HCT116 (cell line): ENCODE measurements around the gene COL10A1. TPM values are rescaled to one million over a fixed set of nuclear protein-coding genes. Genes with fewer than 3 reads are reported as not detected.

Experiments
- ATAC-seq: fragments of 200-7000 bp; cut with Tn5 transposase; 2 replicates; pipeline ENCODE4 v1.9.1; 2020; ENCODE audit warnings: mild to moderate bottlenecking, moderate library complexity
- BruUV-seq: library from RNA; stranded (reverse); fragments of 400-500 nt; replicated peaks from 2 replicates; lab custom pipeline; 2021; lab: Mats Ljungman, UMichigan
- CTCF ChIA-PET: fragments of 300-600 bp; sonication (Branson Sonifier 250); formaldehyde crosslinking; loops from one replicate; lab custom pipeline; 2021; ENCODE audit warnings: antibody characterized with exemption; lab: Charles Lee
- POLR2A ChIA-PET: fragments of 300-600, 350-600 bp; sonication (Branson Sonifier 250); formaldehyde crosslinking; loops from one replicate; lab custom pipeline; 2021; ENCODE audit warnings: antibody characterized with exemption; lab: Charles Lee
- RAD21 ChIA-PET, 2 experiments: fragments of 300-600 bp; sonication (Branson Sonifier 250); formaldehyde crosslinking; loops; one replicate each; lab custom pipeline; 2023; ENCODE audit warnings: low total read pairs in 2 of 2; ENCODE audit not compliant: uncharacterized antibody in 2 of 2, unreplicated experiment in 2 of 2, low non-redundant PET in 1 of 2; lab: Charles Lee
- DNase-seq: peaks from one replicate; pipeline ENCODE4 v3.0.0-alpha.2; 2010; ENCODE audit warnings: low read depth, low spot score
- H2AFZ ChIP-seq: fragments of 200-600 bp; shearing (Covaris generic), sonication (generic); 2 replicates; pipeline ENCODE4 v1.6.1; 2017; ENCODE audit warnings: low read depth, mixed run types, mixed read lengths, antibody characterized with exemption, low read length; ENCODE audit not compliant: poor library complexity, severe bottlenecking
- H3K27ac ChIP-seq: 2 replicates; pipeline ENCODE4 v1.5.1; 2012; ENCODE audit warnings: low read depth, low read length
- H3K27me3 ChIP-seq: fragments of 200-600 bp; sonication (generic); 2 replicates; pipeline ENCODE4 v1.6.1; 2016; ENCODE audit warnings: mixed run types, low read length, mixed read lengths; ENCODE audit not compliant: insufficient read depth
- H3K36me3 ChIP-seq, 2 experiments: fragments of 200-500 bp in 1 of 2; fragments of 200-600 bp in 1 of 2; sonication (Bioruptor generic) in 1 of 2; sonication (generic) in 1 of 2; 2 replicates each; pipeline versions ENCODE4 v1.5.1 to v1.6.1; 2014 to 2016; ENCODE audit warnings: low read length in 2 of 2, inconsistent platforms in 1 of 2, mixed read lengths in 1 of 2, mixed run types in 1 of 2; ENCODE audit not compliant: insufficient read depth in 2 of 2, control insufficient read depth in 1 of 2
- H3K4me1 ChIP-seq, 2 experiments: fragments of 200-600 bp in 1 of 2; sonication (generic) in 1 of 2; 2 replicates each; pipeline versions ENCODE4 v1.5.1 to v1.6.1; 2012 to 2017; ENCODE audit warnings: low read length in 2 of 2, inconsistent platforms in 1 of 2, mild to moderate bottlenecking in 1 of 2, mixed read lengths in 1 of 2, mixed run types in 1 of 2, moderate library complexity in 1 of 2; ENCODE audit not compliant: insufficient read depth in 2 of 2, control insufficient read depth in 1 of 2
- H3K4me2 ChIP-seq: fragments of 200-600 bp; sonication (generic); 2 replicates; pipeline ENCODE4 v1.6.1; 2017; ENCODE audit warnings: mixed run types, low read length, mixed read lengths
- H3K4me3 ChIP-seq, 2 experiments: fragments of 200-600 bp in 1 of 2; sonication (generic) in 1 of 2; replicated peaks in 1 of 2; 2 replicates each; pipeline ENCODE4 v1.5.1; 2011 to 2016; ENCODE audit warnings: low read length in 2 of 2, control low read depth in 1 of 2, low read depth in 1 of 2, mild to moderate bottlenecking in 1 of 2, mixed read lengths in 1 of 2, mixed run types in 1 of 2
- H3K79me2 ChIP-seq: fragments of 200-600 bp; sonication (generic); 2 replicates; pipeline ENCODE4 v1.6.1; 2017; ENCODE audit warnings: mild to moderate bottlenecking, mixed run types, low read length, moderate library complexity, mixed read lengths; ENCODE audit not compliant: insufficient read depth
- H3K9ac ChIP-seq: fragments of 200-600 bp; sonication (generic); 2 replicates; pipeline ENCODE4 v1.6.1; 2016; ENCODE audit warnings: low read length, mixed read lengths
- H3K9me2 ChIP-seq: fragments of 200-600 bp; sonication (generic), shearing (Covaris generic); 2 replicates; pipeline ENCODE4 v1.6.1; 2017; ENCODE audit warnings: mixed run types, mild to moderate bottlenecking, moderate library complexity; ENCODE audit not compliant: insufficient read depth
- H3K9me3 ChIP-seq, 2 experiments: fragments of 200-500 bp in 1 of 2; fragments of 200-600 bp in 1 of 2; sonication (Bioruptor generic) in 1 of 2; sonication (generic) in 1 of 2; 2 replicates each; pipeline ENCODE4 v1.6.1; 2014 to 2017; ENCODE audit warnings: low read length in 2 of 2, mixed read lengths in 2 of 2, inconsistent platforms in 1 of 2, low read depth in 1 of 2, mild to moderate bottlenecking in 1 of 2, mixed run types in 1 of 2, moderate library complexity in 1 of 2; ENCODE audit not compliant: control insufficient read depth in 1 of 2, insufficient read depth in 1 of 2
- H4K20me1 ChIP-seq: fragments of 200-600 bp; sonication (generic), shearing (Covaris generic); 2 replicates; pipeline ENCODE4 v1.6.1; 2017; ENCODE audit warnings: mixed run types, mild to moderate bottlenecking, moderate library complexity; ENCODE audit not compliant: insufficient read depth
- CBX3 ChIP-seq: IDR thresholded peaks from 2 replicates; pipeline ENCODE4 v1.6.1; 2012; ENCODE audit warnings: low read depth
- CEBPB ChIP-seq: IDR thresholded peaks from 2 replicates; pipeline ENCODE4 v1.6.1; 2012; ENCODE audit warnings: low read depth
- FOSL1 ChIP-seq: IDR thresholded peaks from 2 replicates; pipeline ENCODE4 v1.6.1; 2012; ENCODE audit warnings: low read depth
- JUND ChIP-seq: IDR thresholded peaks from 2 replicates; pipeline ENCODE4 v1.6.1; 2012
- SIN3A ChIP-seq: IDR thresholded peaks from 2 replicates; pipeline ENCODE4 v1.6.1; 2012; ENCODE audit warnings: low read depth
- ZNF274 ChIP-seq: fragments of 200-500 bp; sonication (Bioruptor generic); IDR thresholded peaks from 2 replicates; pipeline ENCODE4 v1.6.1; 2014; ENCODE audit warnings: mild to moderate bottlenecking, low read depth, low read length, inconsistent platforms
- intact Hi-C: fragments of 100-400 bp; cut with micrococcal nuclease; formaldehyde crosslinking; loops from 2 replicates; pipeline ENCODE4 v1.10.0; 2022
- total RNA-seq: library from RNA; stranded (reverse); gene quantifications from one replicate; pipeline ENCODE4 v1.2.1, GENCODE V29; 2021; ENCODE audit not compliant: unreplicated experiment
- TF ChIP-seq, protein P1 (sequence below): IDR thresholded peaks from 2 replicates; pipeline ENCODE4 v1.6.1; 2012; ENCODE audit warnings: low read depth
- TF ChIP-seq, protein P2 (sequence below), 3 experiments: fragments of 200-600 bp in 1 of 3; sonication (generic) in 1 of 3; IDR thresholded peaks in 2 of 3; conservative IDR thresholded peaks in 1 of 3; 2 replicates each; pipeline ENCODE4 v1.5.1; 2012 to 2017; ENCODE audit warnings: low read depth in 2 of 3, low read length in 2 of 3, antibody characterized with exemption in 1 of 3, borderline replicate concordance in 1 of 3, control low read depth in 1 of 3, mild to moderate bottlenecking in 1 of 3, mixed read lengths in 1 of 3, mixed run types in 1 of 3, moderate library complexity in 1 of 3; ENCODE audit not compliant: insufficient read depth in 1 of 3

The COL10A1 gene
- total RNA-seq, 1 experiment from 2014 or later: not detected

DNA sequence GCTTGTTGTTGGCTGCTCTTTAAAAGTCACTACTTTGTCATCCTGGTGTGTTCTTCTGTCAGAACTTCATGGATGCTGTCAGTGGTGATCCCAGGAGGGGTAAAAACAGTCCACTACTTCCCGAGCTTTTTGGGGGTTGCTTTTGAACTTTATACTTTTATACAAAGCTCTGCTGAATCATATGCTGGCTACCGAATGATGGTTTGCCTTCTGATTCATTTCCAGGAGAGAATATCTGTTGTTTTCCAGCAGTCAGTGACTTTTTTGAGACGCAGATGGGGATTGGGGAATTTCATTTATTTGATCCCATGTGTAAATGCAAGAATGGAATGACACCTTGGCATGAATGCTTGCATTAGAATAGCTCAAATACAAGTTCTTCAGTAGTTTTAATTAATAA lies 32.7 kb upstream of the COL10A1 start:
- TF ChIP-seq ZNF274 (no peak), SIN3A (no peak), FOSL1 (no peak), CBX3 (no peak)

DNA sequence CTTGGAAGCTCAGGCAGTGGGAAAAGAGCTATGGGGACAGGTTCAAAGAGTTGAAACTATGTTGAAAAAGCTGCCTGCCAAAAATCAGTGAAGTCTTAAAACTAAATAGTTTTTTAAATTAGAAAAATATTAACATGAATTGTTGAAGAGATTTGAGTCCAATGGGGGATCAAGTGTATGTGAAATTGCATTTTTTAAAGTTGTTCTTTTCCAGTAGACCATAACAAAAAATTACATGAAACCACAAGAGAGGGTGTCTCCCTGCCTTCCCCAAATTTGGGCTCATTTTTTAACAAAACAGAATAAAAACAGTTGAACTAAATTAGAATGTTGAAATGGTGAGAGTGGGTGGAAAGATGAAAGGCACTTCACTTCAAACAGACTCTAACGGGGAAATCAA lies 31.5 kb upstream of the COL10A1 start:
- no peak overlapping the region for H3K4me2 ChIP-seq
- no peaks in the 10 kb centered on the region for H3K79me2 ChIP-seq
- ChIA-PET RAD21 (no interaction called here), CTCF (no interaction called here), POLR2A (no interaction called here)
- no peaks in the 10 kb centered on the region for H3K9me3 ChIP-seq
- no peaks in the 10 kb centered on the region for H3K36me3 ChIP-seq
- no peaks in the 10 kb centered on the region for H3K4me1 ChIP-seq
- DNase-seq (no peak), ATAC-seq (no peak)
- no peaks in the 10 kb centered on the region for H3K27me3 ChIP-seq
- H3K9me2 ChIP-seq: no peaks in the 10 kb centered on the region
- no peak overlapping the region for H2AFZ ChIP-seq
- TF ChIP-seq JUND (no peak), CEBPB (no peak)
- TF ChIP-seq, protein P1, sequence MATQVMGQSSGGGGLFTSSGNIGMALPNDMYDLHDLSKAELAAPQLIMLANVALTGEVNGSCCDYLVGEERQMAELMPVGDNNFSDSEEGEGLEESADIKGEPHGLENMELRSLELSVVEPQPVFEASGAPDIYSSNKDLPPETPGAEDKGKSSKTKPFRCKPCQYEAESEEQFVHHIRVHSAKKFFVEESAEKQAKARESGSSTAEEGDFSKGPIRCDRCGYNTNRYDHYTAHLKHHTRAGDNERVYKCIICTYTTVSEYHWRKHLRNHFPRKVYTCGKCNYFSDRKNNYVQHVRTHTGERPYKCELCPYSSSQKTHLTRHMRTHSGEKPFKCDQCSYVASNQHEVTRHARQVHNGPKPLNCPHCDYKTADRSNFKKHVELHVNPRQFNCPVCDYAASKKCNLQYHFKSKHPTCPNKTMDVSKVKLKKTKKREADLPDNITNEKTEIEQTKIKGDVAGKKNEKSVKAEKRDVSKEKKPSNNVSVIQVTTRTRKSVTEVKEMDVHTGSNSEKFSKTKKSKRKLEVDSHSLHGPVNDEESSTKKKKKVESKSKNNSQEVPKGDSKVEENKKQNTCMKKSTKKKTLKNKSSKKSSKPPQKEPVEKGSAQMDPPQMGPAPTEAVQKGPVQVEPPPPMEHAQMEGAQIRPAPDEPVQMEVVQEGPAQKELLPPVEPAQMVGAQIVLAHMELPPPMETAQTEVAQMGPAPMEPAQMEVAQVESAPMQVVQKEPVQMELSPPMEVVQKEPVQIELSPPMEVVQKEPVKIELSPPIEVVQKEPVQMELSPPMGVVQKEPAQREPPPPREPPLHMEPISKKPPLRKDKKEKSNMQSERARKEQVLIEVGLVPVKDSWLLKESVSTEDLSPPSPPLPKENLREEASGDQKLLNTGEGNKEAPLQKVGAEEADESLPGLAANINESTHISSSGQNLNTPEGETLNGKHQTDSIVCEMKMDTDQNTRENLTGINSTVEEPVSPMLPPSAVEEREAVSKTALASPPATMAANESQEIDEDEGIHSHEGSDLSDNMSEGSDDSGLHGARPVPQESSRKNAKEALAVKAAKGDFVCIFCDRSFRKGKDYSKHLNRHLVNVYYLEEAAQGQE: no peak
- TF ChIP-seq, protein P2, sequence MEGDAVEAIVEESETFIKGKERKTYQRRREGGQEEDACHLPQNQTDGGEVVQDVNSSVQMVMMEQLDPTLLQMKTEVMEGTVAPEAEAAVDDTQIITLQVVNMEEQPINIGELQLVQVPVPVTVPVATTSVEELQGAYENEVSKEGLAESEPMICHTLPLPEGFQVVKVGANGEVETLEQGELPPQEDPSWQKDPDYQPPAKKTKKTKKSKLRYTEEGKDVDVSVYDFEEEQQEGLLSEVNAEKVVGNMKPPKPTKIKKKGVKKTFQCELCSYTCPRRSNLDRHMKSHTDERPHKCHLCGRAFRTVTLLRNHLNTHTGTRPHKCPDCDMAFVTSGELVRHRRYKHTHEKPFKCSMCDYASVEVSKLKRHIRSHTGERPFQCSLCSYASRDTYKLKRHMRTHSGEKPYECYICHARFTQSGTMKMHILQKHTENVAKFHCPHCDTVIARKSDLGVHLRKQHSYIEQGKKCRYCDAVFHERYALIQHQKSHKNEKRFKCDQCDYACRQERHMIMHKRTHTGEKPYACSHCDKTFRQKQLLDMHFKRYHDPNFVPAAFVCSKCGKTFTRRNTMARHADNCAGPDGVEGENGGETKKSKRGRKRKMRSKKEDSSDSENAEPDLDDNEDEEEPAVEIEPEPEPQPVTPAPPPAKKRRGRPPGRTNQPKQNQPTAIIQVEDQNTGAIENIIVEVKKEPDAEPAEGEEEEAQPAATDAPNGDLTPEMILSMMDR (IDR thresholded peaks at IDR 0.05 in 2 of 3, conservative IDR thresholded peaks at IDR 0.05 in 1 of 3; ENCODE audit: borderline replicate concordance in 1 of 3, insufficient read depth in 1 of 3, low read depth in 2 of 3, low read length in 2 of 3): no peak
- H3K27ac ChIP-seq: no peak overlapping the region
- H3K9ac ChIP-seq: no peak overlapping the region
- H3K4me3 ChIP-seq: no peak overlapping the region
- no peaks in the 10 kb centered on the region for H4K20me1 ChIP-seq
- intact Hi-C loops: no loop called here
- no TSS peak for BruUV-seq

More for the DNA sequence above, 32.7 kb upstream of the COL10A1 start:
- no peak overlapping the region for H3K4me2 ChIP-seq
- BruUV-seq: no TSS peak
- H2AFZ ChIP-seq: no peak overlapping the region
- H3K4me1 ChIP-seq: no peaks in the 10 kb centered on the region
- no peaks in the 10 kb centered on the region for H3K9me2 ChIP-seq
- POLR2A ChIA-PET: no interaction called here
- no peak for ATAC-seq
- no peaks in the 10 kb centered on the region for H3K36me3 ChIP-seq
- H4K20me1 ChIP-seq: no peaks in the 10 kb centered on the region
- no peak overlapping the region for H3K9ac ChIP-seq
- no peaks in the 10 kb centered on the region for H3K79me2 ChIP-seq
- no peaks in the 10 kb centered on the region for H3K27me3 ChIP-seq
- H3K27ac ChIP-seq: no peak overlapping the region
- intact Hi-C loops: no loop called here
- RAD21 ChIA-PET: no interaction called here
- no peaks in the 10 kb centered on the region for H3K9me3 ChIP-seq
- CTCF ChIA-PET: interaction anchor here (1.2 kb wide), 1 partner anchor 47 kb away, joined by 4 read pairs; no protein-coding TSS in a partner anchor
- DNase-seq: no peak
- no peak overlapping the region for H3K4me3 ChIP-seq
